Femur (tissue), 1 donor: ENCODE measurements around the gene EGFR.

Source experiments
- DNase-seq: peaks from one replicate; pipeline ENCODE4 v3.0.0-alpha.2; 2017

EGFR gene

DNA sequence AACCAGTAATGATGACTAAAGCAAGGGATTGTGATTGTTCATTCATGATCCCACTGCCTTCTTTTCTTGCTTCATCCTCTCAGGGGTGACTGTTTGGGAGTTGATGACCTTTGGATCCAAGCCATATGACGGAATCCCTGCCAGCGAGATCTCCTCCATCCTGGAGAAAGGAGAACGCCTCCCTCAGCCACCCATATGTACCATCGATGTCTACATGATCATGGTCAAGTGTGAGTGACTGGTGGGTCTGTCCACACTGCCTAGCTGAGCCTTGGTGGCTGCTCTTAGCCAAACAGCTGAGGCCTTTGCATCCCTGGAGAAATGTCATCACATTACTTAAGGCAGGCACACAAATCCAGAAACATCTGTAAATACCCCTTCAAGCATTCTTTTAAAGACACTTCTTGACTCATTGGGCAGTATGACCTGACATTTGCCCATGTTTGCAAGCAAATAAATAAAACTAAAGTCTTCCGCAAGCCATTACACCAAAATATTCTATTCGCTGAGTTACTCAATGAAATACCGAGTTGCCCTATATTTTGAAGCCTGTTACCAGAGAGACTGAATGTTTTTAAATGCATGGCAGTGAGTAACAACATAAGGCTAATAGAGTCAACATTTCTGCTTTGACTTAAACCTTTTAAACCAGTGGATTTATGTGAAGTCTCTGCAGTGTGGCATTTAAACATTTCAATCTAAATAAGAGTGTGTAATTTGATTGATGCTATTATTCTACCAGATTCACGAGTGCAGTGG, 180.0 kb downstream of the EGFR start:
- no peak for DNase-seq

DNA sequence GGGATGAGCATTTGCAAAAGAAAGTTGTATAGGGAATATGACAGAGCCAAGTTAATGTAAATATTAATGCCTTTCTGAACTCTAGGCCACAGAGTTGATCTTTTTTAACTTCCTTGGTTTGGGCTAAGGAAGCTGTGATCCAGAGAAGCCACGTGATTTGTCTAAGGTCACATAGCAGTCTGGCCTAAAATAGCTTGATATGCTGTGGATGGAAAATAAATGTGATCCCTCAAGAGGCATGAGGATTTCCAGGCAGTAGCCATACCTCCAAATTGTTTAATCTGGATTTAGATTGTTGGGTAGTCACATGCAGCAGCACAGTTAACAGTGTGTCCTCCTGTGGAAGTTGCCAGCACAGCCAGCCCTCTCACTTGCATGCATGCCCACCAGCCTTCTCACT, 180.6 kb downstream of the EGFR start:
- no peak for DNase-seq

DNA sequence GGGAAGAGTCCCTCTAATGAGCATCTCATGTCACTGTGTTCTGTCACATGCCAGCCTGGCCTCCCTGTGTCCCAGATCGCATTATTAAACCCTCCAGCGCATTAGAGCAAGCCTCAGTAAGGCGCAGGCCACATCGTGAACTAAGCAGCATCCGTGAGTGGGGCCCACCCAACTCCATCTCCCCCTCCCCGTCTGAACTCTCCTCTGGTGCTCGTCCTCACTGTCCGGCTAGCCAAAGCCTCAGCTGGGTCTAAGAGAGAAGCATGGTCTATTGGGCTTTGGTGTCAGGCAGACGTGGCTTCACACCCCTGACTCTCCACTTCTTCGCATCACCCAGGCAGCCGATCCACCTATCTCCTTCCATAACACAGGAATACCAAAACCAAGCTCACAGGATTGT, 181.6 kb downstream of the EGFR start:
- no peak for DNase-seq

DNA sequence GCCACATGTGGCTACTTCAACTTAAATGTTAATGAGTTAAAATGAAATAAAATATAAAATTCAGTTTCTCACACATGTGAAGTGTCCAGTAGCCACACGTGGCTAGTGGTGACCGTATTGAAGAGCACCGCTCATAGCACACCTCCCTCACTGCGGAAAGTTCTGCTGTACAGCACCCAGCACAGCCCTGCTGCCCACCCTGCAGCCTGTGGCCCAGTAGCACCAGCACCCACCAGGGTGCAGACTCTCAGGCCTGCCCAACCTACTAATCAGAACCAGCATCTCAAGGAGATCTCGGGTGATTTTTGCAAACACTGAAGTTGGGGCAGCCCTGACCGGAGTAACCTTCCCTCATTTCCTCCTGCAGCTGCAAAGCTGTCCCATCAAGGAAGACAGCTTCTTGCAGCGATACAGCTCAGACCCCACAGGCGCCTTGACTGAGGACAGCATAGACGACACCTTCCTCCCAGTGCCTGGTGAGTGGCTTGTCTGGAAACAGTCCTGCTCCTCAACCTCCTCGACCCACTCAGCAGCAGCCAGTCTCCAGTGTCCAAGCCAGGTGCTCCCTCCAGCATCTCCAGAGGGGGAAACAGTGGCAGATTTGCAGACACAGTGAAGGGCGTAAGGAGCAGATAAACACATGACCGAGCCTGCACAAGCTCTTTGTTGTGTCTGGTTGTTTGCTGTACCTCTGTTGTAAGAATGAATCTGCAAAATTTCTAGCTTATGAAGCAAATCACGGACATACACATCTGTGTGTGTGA, 183.5 kb downstream of the EGFR start:
- DNase-seq, result no peak

DNA sequence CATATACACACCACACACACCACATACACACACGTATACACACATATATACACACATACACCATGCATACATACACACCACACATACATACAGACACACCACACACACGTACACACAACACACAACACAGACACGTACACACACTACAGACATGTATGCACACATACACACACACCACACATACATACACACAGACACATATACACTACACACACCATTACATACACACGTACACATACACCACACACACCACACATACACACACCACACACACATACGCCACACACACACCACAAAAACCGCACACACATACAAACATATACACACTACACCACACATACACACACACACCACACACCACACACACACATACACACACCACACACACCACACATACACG, 184.5 kb downstream of the EGFR start:
- DNase-seq, result no peak

DNA sequence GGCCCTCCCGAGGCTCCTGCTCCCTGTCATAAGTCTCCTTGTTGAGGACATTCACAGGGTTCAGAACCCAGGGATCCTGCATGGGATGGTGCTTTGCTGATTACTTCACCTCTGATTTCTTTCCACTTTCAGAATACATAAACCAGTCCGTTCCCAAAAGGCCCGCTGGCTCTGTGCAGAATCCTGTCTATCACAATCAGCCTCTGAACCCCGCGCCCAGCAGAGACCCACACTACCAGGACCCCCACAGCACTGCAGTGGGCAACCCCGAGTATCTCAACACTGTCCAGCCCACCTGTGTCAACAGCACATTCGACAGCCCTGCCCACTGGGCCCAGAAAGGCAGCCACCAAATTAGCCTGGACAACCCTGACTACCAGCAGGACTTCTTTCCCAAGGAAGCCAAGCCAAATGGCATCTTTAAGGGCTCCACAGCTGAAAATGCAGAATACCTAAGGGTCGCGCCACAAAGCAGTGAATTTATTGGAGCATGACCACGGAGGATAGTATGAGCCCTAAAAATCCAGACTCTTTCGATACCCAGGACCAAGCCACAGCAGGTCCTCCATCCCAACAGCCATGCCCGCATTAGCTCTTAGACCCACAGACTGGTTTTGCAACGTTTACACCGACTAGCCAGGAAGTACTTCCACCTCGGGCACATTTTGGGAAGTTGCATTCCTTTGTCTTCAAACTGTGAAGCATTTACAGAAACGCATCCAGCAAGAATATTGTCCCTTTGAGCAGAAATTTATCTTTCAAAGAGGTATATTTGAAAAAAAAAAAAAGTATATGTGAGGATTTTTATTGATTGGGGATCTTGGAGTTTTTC, 186.5 kb downstream of the EGFR start:
- DNase-seq, result no peak

DNA sequence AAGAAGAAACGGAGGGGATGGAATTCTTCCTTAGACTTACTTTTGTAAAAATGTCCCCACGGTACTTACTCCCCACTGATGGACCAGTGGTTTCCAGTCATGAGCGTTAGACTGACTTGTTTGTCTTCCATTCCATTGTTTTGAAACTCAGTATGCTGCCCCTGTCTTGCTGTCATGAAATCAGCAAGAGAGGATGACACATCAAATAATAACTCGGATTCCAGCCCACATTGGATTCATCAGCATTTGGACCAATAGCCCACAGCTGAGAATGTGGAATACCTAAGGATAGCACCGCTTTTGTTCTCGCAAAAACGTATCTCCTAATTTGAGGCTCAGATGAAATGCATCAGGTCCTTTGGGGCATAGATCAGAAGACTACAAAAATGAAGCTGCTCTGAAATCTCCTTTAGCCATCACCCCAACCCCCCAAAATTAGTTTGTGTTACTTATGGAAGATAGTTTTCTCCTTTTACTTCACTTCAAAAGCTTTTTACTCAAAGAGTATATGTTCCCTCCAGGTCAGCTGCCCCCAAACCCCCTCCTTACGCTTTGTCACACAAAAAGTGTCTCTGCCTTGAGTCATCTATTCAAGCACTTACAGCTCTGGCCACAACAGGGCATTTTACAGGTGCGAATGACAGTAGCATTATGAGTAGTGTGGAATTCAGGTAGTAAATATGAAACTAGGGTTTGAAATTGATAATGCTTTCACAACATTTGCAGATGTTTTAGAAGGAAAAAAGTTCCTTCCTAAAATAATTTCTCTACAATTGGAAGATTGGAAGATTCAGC, 187.6 kb downstream of the EGFR start:
- DNase-seq, result no peak

DNA sequence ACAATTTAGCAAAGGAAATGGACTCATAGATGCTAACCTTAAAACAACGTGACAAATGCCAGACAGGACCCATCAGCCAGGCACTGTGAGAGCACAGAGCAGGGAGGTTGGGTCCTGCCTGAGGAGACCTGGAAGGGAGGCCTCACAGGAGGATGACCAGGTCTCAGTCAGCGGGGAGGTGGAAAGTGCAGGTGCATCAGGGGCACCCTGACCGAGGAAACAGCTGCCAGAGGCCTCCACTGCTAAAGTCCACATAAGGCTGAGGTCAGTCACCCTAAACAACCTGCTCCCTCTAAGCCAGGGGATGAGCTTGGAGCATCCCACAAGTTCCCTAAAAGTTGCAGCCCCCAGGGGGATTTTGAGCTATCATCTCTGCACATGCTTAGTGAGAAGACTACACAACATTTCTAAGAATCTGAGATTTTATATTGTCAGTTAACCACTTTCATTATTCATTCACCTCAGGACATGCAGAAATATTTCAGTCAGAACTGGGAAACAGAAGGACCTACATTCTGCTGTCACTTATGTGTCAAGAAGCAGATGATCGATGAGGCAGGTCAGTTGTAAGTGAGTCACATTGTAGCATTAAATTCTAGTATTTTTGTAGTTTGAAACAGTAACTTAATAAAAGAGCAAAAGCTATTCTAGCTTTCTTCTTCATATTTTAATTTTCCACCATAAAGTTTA, 188.8 kb downstream of the EGFR start:
- DNase-seq, result no peak

DNA sequence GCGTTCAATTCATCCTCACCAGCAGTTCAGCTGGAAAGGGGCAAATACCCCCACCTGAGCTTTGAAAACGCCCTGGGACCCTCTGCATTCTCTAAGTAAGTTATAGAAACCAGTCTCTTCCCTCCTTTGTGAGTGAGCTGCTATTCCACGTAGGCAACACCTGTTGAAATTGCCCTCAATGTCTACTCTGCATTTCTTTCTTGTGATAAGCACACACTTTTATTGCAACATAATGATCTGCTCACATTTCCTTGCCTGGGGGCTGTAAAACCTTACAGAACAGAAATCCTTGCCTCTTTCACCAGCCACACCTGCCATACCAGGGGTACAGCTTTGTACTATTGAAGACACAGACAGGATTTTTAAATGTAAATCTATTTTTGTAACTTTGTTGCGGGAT, 190.5 kb downstream of the EGFR start:
- DNase-seq, result no peak

DNA sequence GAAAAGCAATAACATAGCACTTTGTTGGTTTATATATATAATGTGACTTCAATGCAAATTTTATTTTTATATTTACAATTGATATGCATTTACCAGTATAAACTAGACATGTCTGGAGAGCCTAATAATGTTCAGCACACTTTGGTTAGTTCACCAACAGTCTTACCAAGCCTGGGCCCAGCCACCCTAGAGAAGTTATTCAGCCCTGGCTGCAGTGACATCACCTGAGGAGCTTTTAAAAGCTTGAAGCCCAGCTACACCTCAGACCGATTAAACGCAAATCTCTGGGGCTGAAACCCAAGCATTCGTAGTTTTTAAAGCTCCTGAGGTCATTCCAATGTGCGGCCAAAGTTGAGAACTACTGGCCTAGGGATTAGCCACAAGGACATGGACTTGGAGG, 191.4 kb downstream of the EGFR start:
- no peak for DNase-seq

DNA sequence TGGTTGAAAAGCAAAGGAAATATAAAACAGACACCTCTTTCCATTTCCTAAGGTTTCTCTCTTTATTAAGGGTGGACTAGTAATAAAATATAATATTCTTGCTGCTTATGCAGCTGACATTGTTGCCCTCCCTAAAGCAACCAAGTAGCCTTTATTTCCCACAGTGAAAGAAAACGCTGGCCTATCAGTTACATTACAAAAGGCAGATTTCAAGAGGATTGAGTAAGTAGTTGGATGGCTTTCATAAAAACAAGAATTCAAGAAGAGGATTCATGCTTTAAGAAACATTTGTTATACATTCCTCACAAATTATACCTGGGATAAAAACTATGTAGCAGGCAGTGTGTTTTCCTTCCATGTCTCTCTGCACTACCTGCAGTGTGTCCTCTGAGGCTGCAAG, 191.9 kb downstream of the EGFR start:
- no peak for DNase-seq

DNA sequence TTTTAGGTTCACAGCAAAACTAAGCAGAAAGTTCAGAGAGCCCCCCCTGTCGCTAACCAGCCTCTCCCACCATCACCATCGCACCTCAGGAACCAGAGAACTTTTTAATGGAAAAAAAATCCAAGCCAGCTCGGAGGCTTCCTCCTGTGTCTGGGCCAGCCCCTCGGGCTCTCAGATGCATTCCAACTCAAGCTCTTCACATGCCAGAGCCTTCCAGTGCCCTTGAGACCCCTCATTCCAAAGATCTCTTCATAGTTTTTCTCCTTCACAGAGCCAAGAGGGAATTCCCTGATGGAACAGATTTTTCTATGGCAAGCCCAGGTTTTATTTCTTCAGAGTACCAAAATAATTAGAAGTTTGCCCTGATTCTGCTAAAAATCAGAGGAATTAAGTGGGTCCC, 192.9 kb downstream of the EGFR start:
- DNase-seq, result no peak

DNA sequence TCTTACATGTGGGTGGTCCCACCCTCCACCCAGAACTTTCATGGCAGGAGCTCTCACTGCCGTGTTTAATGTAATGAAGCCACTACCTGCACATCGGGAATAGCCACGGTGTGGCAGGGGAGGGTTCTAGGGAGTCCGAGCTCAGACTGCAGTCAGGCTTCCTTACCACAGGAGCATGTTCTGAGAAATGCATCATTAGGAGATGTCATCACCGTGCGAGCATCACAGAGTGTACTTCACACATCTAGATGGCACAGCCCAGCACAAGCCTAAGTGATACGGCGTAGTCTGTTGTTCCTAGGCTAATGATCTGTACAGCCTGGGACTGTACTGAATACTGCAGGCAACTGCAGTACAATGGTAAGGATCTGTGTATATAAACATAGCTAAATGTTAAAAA, 193.4 kb downstream of the EGFR start:
- no peak for DNase-seq

DNA sequence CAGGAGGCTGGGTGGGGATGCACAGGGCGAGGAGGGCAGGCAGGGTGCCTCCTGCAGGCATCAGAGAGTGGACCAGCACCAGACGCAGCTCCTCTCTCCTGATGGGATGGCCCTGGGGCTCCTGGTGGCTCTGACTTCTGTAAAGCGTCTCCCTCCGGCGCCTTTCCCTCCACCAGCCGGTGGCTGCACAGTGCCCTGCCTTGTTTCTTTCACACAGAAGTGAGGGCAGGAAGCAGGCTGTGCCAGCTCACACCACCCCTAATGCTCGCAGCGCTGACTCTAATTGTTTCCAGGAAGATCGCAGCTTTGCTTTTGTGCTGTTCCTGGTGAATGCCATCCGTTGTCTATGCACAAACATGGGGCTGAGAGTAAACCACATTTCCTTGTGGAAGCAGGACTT, 194.0 kb downstream of the EGFR start:
- DNase-seq, result no peak

DNA sequence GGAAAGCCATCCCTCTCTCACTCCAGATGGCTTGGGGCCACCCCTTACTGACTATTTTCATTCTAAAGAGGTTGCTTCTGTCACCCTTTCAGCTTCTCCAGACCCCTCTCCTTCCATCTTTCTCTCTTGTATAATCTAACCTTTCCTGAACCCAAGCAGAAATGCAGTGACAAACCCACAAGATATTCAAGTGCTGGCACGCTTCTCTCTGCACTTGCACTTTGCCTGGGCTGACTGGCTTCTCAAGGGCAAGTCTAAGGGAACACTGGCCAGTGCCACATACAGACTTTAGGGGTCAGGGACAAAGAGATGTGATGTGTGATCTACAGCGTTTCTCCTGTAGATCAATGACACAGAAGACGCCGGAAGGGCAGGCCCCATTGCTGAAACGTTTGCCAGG, 195.9 kb downstream of the EGFR start:
- no peak for DNase-seq

DNA sequence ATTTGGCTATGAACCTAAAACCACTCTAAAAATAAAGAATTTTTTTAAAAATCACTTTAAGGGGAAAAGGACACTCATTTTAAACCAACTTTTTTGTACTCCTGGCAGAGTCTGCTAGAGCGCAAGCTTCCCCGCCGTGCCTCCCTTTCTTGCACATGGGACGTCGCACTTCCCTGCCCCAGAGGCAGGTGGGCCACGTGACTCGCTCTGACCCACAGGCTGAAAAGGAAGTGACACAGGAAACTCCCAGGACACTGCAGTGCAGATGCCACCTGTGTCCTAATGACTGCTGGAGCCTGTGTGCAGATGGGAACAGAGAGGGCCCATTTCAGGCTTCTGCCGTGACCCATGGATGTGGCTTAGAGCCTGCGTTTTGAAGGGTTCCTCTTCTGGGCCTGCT, 204.2 kb downstream of the EGFR start:
- DNase-seq, result no peak

DNA sequence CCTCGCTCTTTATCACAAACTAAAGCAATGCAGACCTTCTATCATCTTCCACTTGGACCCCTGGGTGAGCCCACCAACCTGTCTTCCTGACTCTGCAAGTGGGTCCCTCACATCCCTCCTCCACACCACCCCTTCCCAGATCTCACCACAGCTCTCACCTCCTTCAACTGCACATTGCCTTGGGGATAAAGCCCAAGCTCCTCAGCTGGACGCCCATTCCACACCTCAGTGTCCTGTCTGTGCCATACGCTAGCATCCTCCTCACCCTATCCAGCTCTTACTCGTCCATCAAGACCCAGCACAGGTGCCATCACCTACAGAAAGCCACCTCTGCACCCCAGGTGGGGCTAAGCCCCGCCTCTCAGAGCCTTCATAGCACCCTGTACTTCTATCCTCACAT, 205.3 kb downstream of the EGFR start:
- no peak for DNase-seq

DNA sequence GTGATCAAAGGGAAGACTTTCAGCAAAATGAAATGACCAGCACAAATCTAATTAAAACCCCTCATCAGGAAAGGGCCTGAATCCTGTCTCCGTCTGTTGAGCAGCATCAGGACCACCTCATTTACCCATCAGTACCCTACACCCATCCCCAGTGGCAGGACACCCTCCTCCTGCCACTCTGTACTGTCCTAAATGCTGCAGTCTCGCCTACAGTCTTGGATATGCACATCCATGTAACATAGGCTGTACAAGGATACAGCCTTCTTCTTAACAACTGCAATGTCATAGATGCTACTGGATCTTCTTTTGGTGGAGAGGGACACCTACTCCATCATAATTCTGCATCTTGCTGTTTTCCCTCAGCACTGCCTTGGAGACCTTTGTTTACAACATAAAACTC, 206.0 kb downstream of the EGFR start:
- DNase-seq, result no peak

DNA sequence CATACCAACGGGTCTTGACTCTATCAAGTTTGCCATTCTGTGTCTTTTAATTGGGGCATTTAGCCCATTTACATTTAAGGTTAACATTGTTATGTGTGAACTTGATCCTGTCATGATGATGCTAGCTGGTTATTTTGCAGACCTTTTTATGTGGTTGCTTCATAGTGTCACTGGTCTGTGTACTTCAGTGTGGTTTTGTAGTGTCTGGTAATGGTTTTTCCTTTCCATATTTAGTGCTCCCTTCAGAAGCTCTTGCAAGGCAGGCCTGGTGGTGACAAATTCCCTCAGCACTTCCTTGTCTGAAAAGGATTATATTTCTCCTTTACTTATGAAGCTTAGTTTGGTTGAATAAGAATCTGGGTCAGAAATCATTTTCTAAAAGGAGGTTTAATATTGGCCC, 211.2 kb downstream of the EGFR start:
- DNase-seq, result no peak

DNA sequence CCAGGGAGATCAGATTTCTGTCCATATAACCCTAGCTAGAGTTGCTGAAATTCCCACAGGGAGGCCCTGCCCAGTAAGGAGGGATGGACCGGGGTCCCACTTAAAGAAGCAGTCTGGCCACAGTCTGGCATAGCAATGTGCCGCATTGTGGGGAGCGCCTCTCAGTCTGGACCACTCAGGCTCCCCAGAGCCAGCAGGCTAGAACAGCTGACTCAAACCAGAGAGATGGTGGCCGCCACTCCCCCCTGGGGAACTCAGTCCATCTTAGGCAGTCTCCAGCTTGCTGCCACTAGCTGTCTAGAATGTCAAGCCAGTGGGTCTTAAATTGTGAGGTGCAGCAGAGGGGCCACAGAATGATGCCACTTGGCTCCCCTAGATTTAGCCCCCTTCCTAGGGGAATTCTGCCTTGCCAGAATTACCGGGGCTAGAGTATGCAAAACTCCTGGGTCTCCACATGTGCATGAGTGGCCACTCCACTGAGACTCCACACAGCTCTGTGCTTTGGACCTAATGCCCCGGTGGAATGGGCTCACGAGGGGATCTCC, 213.0 kb downstream of the EGFR start:
- DNase-seq, result no peak

DNA sequence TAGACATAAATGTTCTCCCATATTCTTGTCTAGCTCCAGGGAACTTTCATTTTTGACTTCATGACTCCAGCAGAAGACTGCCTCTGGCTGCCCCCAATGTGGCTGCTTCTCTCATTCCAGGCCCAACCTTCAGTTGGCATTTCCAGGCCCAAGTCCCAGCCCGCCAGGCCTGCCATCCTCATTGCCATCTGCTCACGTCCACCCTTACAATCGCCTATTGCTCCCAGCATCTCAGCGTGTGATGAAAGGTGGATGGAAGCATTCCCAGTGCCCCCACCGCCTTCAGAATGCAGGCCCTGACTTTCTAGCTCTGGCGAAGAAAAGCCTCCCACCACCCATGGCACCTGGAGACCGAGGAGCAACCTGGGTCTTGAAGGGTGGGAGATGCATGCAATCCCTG, 214.2 kb downstream of the EGFR start:
- DNase-seq, result no peak

DNA sequence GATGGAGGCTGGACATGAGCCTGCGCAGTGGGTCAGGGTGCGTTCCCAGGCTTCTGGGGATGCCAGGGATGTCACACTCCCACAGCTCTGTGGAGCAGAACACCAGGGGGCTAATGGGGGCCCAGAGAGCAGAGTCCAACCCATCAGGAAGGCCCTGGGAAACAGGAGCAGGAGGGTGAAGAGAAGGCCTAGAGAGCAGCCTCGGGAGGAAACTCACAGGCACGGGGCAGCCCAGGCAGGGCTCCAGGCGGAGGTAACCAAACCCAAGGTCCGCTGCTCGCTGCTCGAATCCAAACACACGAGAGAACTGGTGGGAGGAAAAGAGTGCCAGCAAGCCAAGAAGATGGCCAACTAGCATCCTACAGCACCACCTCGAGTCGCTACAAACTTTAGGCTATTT, 215.6 kb downstream of the EGFR start:
- DNase-seq, result no peak
